ENCODE results near the gene ELK4.

ELK4 gene

GRCh38 chr1:205575294-205575885 is 56.4 kb downstream of the ELK4 start:
- TF ChIP-seq ZFX (IDR thresholded peaks at IDR 0.05) (no peak), CTCF (conservative IDR thresholded peaks at IDR 0.05) (no peak)
- no peak overlapping the region for H3K27ac ChIP-seq

DNA sequence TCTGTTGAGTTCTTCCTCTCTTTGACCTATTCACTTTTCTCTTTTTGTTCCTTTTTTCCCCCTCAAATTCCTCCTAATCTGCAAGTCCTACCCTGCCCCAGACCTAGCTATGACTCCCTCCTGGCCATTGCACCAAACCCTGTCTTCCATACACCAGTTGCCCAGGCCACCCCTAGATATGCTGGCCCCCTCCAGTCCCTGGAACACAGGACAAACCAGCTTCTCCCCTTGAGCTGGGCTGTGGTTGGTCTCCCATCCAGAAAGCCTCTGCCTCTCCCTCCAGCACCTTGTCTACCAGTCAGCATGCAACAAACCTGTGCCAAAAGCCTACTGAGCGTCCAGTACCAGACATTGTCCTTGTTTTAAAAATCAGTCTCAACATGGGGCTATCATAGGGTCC is 59.4 kb downstream of the ELK4 start:
- TF ChIP-seq ZFX (IDR thresholded peaks at IDR 0.05) = no peak
- TF ChIP-seq CTCF (conservative IDR thresholded peaks at IDR 0.05) = no peak
- no peak overlapping the region for H3K27ac ChIP-seq

DNA sequence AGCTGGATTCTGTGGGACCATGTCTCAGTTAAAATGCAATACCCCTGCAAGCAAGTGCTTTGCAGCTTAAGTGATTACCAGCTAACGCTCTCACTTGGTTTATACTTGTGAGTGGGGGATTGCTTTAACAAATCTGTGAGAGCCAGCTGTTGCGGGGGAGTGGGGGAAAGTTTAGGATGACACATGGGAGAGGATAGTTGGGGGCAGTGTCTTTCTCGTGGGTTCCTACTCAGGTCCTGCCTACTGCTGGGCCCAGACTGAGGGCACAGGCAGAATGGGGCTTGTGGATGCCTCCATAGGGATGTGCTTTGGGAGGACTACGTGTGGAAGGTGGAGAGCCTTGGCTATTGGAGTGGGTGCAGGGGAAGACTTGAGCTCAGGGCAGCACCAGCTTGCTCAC is 60.1 kb downstream of the ELK4 start:
- TF ChIP-seq CTCF (conservative IDR thresholded peaks at IDR 0.05) = no peak
- no peak for TF ChIP-seq ZFX (IDR thresholded peaks at IDR 0.05)
- H3K27ac ChIP-seq = no peak overlapping the region

GRCh38 chr1:205570796-205571537 is 60.8 kb downstream of the ELK4 start:
- no peak overlapping the region for H3K27ac ChIP-seq
- TF ChIP-seq ZFX (IDR thresholded peaks at IDR 0.05) (no peak), CTCF (conservative IDR thresholded peaks at IDR 0.05) (no peak)

- H3K27ac ChIP-seq = no peak overlapping the region
- TF ChIP-seq ZFX (IDR thresholded peaks at IDR 0.05) (no peak), CTCF (conservative IDR thresholded peaks at IDR 0.05) (no peak)
Observed at GRCh38 chr1:205570173-205570501, 61.7 kb downstream of the ELK4 start.

DNA sequence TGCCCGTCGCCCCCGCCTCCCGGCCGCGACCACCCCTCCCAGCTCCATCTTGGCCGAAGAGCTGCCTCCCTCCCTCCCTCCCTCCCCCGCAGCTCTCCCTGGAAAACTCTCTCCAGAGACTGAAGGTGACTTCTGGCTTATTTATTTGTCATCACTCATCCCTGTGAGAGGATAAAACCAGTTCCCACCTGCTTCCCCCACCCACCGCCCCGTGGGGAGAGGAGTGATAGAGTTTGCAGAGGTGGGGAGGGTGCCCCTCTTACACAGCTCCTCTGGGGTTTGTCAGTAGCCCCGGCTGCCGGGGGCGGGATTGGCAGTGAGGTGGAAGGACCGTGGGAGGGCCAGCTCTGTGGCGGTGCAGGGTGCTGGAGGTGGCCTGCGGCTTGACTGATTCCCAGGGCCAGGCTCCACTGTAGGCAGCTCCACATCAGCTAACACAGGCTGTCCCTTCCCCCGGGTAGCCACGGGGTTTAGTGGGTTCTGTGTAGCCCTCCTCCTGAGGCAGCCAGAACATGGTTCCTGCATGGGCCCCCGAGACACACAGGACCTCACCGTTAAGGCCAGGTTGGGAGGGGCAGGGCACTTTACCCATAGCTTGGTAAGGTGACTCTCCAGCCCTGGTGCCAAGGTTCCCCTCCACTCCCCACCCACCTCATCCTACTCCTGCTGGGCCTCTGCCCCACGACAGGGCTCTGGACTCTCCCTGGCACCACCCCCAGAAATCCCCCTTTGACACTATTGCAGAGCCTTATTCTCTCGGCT is 62.2 kb downstream of the ELK4 start:
- no peak overlapping the region for H3K27ac ChIP-seq

More for the DNA sequence above, 62.2 kb downstream of the ELK4 start:
- no peak for TF ChIP-seq ZFX (IDR thresholded peaks at IDR 0.05)
- TF ChIP-seq CTCF (conservative IDR thresholded peaks at IDR 0.05) = no peak
